PC-3 (cell line): ENCODE measurements around the gene NLRC4. TPM values are rescaled to one million over a fixed set of nuclear protein-coding genes. Genes with fewer than 3 reads are reported as not detected.

Experiments used
- ATAC-seq: fragments of 200-7000 bp; cut with Tn5 transposase; 2 replicates; pipeline ENCODE4 v1.9.1; 2020; ENCODE audit warnings: mild to moderate bottlenecking, moderate library complexity
- BruUV-seq: library from RNA; stranded (reverse); fragments of 400-500 nt; replicated peaks from 2 replicates; lab custom pipeline; 2021; lab: Mats Ljungman, UMichigan
- CTCF ChIA-PET: fragments of 300-600 bp; sonication (Branson Sonifier 250); formaldehyde crosslinking; loops from one replicate; lab custom pipeline; 2022; ENCODE audit warnings: antibody characterized with exemption; lab: Charles Lee
- POLR2A ChIA-PET: fragments of 300-600 bp; sonication (Branson Sonifier 250); formaldehyde crosslinking; loops from one replicate; lab custom pipeline; 2022; ENCODE audit warnings: antibody characterized with exemption; ENCODE audit not compliant: unreplicated experiment; lab: Charles Lee
- DNase-seq: peaks from one replicate; pipeline ENCODE4 v3.0.0-alpha.2; 2015
- H2AFZ ChIP-seq: fragments of 300-600 bp; sonication (generic); 2 replicates; pipeline ENCODE4 v1.6.0; 2016; ENCODE audit warnings: antibody characterized with exemption, low read length
- H3F3A ChIP-seq: fragments of 300-600 bp; sonication (generic); one replicate; pipeline ENCODE4 v1.6.0; 2017; ENCODE audit warnings: antibody characterized with exemption, low read length, control low read depth, mild to moderate bottlenecking; ENCODE audit not compliant: unreplicated experiment
- H3K27ac ChIP-seq: fragments of 300-600 bp; sonication (generic); 2 replicates; pipeline ENCODE4 v1.5.1; 2016; ENCODE audit warnings: mild to moderate bottlenecking, low read length
- H3K27me3 ChIP-seq: fragments of 300-600 bp; sonication (generic); 2 replicates; pipeline ENCODE4 v1.6.1; 2016; ENCODE audit warnings: low read length, mixed read lengths
- H3K36me3 ChIP-seq: fragments of 300-600 bp; sonication (generic); 2 replicates; pipeline ENCODE4 v1.6.1; 2016; ENCODE audit warnings: low read depth, mixed run types, low read length, mixed read lengths
- H3K4me1 ChIP-seq: fragments of 300-600 bp; sonication (generic); 2 replicates; pipeline ENCODE4 v1.5.1; 2016; ENCODE audit warnings: low read length; ENCODE audit not compliant: insufficient read depth
- H3K4me2 ChIP-seq: fragments of 300-600 bp; sonication (generic); 2 replicates; pipeline ENCODE4 v1.6.0; 2016; ENCODE audit warnings: low read length
- H3K4me3 ChIP-seq: fragments of 300-600 bp; sonication (generic); 2 replicates; pipeline ENCODE4 v1.5.1; 2016; ENCODE audit warnings: mild to moderate bottlenecking, low read length, mixed read lengths
- H3K79me2 ChIP-seq: fragments of 300-600 bp; sonication (generic); 2 replicates; pipeline ENCODE4 v1.6.1; 2017; ENCODE audit warnings: low read length, mixed read lengths
- H3K9ac ChIP-seq: fragments of 300-600 bp; sonication (generic); 2 replicates; pipeline ENCODE4 v1.6.0; 2016; ENCODE audit warnings: mild to moderate bottlenecking, low read length
- H3K9me2 ChIP-seq: fragments of 300-600 bp; sonication (generic); replicated peaks from 2 replicates; pipeline ENCODE4 v1.6.1; 2016; ENCODE audit warnings: mixed run types, low read length, mixed read lengths
- H3K9me3 ChIP-seq: fragments of 300-600 bp; sonication (generic); 2 replicates; pipeline ENCODE4 v1.6.1; 2016; ENCODE audit warnings: low read length, mixed read lengths
- H4K20me1 ChIP-seq: fragments of 300-600 bp; sonication (generic); 2 replicates; pipeline ENCODE4 v1.6.1; 2016; ENCODE audit warnings: low read length, mixed read lengths
- CTCF ChIP-seq: fragments of 300-600 bp; sonication (generic); conservative IDR thresholded peaks from 2 replicates; pipeline ENCODE4 v1.5.1; 2017; ENCODE audit warnings: antibody characterized with exemption, low read depth, mild to moderate bottlenecking, low read length
- EZH2 ChIP-seq: fragments of 300-600 bp; sonication (generic); IDR thresholded peaks from one replicate; pipeline ENCODE4 v1.6.1; 2017; ENCODE audit warnings: antibody characterized with exemption, mild to moderate bottlenecking, low read length; ENCODE audit not compliant: unreplicated experiment
- EZH2phosphoT487 ChIP-seq: fragments of 300-600 bp; sonication (generic); IDR thresholded peaks from 2 replicates; pipeline ENCODE4 v1.6.1; 2018; ENCODE audit warnings: mild to moderate bottlenecking, antibody characterized with exemption, low read length, borderline replicate concordance
- intact Hi-C: fragments of 100-400 bp; cut with micrococcal nuclease; formaldehyde crosslinking; loops from 2 replicates; pipeline ENCODE4 v1.9.0; 2023
- total RNA-seq: library from RNA; depleted of rRNA; stranded (reverse); fragments of >200 nt; gene quantifications from 2 replicates; pipeline ENCODE4 v1.2.3, GENCODE V29; 2014

The NLRC4 gene
- total RNA-seq, 1 experiment from 2014 or later = not detected

- ChIA-PET CTCF (no interaction called here), POLR2A (no interaction called here)
- Histone ChIP-seq H3K36me3 (no peaks in the 10 kb centered on the region), H3K27me3 (no peaks in the 10 kb centered on the region), H3K27ac (no peak overlapping the region), H3K79me2 (no peaks in the 10 kb centered on the region), H2AFZ (no peak overlapping the region), H3F3A (no peaks in the 10 kb centered on the region), H3K4me2 (no peak overlapping the region), H3K9me3 (no peaks in the 10 kb centered on the region), H4K20me1 (no peaks in the 10 kb centered on the region), H3K9ac (no peak overlapping the region), H3K9me2 (no peaks in the 10 kb centered on the region), H3K4me3 (no peak overlapping the region), H3K4me1 (no peaks in the 10 kb centered on the region)
- DNase-seq (no peak), ATAC-seq (no peak)
- no TSS peak for BruUV-seq
- no peak for TF ChIP-seq EZH2
- TF ChIP-seq CTCF = no peak
- no peak for TF ChIP-seq EZH2phosphoT487
- intact Hi-C loops = no loop called here
Measured at GRCh38 chr2:32242331-32242730, 22.4 kb downstream of the NLRC4 start.

- Histone ChIP-seq H3K27me3 (no peaks in the 10 kb centered on the region), H3K79me2 (no peaks in the 10 kb centered on the region), H3K36me3 (no peaks in the 10 kb centered on the region), H3K4me3 (no peak overlapping the region), H3F3A (no peaks in the 10 kb centered on the region), H3K9me3 (no peaks in the 10 kb centered on the region), H3K27ac (no peak overlapping the region), H4K20me1 (no peaks in the 10 kb centered on the region), H2AFZ (no peak overlapping the region), H3K4me1 (no peaks in the 10 kb centered on the region), H3K9ac (no peak overlapping the region), H3K9me2 (no peaks in the 10 kb centered on the region), H3K4me2 (no peak overlapping the region)
- CTCF ChIA-PET = no interaction called here
- intact Hi-C loops = no loop called here
- TF ChIP-seq CTCF = no peak
- no peak for TF ChIP-seq EZH2
- no peak for TF ChIP-seq EZH2phosphoT487
- POLR2A ChIA-PET = no interaction called here
- BruUV-seq = no TSS peak
- DNase-seq (no peak), ATAC-seq (no peak)
Measured at GRCh38 chr2:32237996-32238395, 26.7 kb downstream of the NLRC4 start.

GRCh38 chr2:32237488-32237887, 27.2 kb downstream of the NLRC4 start:
- no peaks in the 10 kb centered on the region for H3K9me3 ChIP-seq
- H3K4me2 ChIP-seq = no peak overlapping the region
- no peak for DNase-seq
- no peaks in the 10 kb centered on the region for H3K79me2 ChIP-seq
- no TSS peak for BruUV-seq
- no peaks in the 10 kb centered on the region for H3K27me3 ChIP-seq
- H4K20me1 ChIP-seq = no peaks in the 10 kb centered on the region
- peaks cover 2% of the 10 kb centered on the region for H3K4me1 ChIP-seq
- H2AFZ ChIP-seq = no peak overlapping the region
- no peaks in the 10 kb centered on the region for H3K9me2 ChIP-seq
- no peaks in the 10 kb centered on the region for H3F3A ChIP-seq
- H3K36me3 ChIP-seq = no peaks in the 10 kb centered on the region
- H3K4me3 ChIP-seq = no peak overlapping the region
- ChIA-PET CTCF (no interaction called here), POLR2A (no interaction called here)
- no peak overlapping the region for H3K27ac ChIP-seq
- ATAC-seq = no peak
- TF ChIP-seq EZH2 (no peak), CTCF (no peak), EZH2phosphoT487 (no peak)
- intact Hi-C loops = no loop called here
- no peak overlapping the region for H3K9ac ChIP-seq
